HFF-Myc (cell line): Measurements from ENCODE around the gene DVL3.

ENCODE experiments used
- DNase-seq: peaks from one replicate; pipeline ENCODE4 v3.0.0-alpha.2; 2011; ENCODE audit warnings: low read depth; ENCODE audit errors: extremely low read depth
- H3K4me3 ChIP-seq: replicated peaks from 2 replicates; pipeline ENCODE4 v1.5.1; 2011; ENCODE audit warnings: low read depth, mild to moderate bottlenecking, control low read depth, low read length
- CTCF ChIP-seq: IDR thresholded peaks from 2 replicates; pipeline ENCODE4 v1.5.1; 2012; ENCODE audit warnings: mild to moderate bottlenecking, low read depth, low read length, control low read depth; ENCODE audit errors: missing control alignments

Gene DVL3

GRCh38 chr3:184203526-184203925 is 48.3 kb downstream of the DVL3 start:
- no peak overlapping the region for H3K4me3 ChIP-seq
- no peak for DNase-seq
- no peak for TF ChIP-seq CTCF

- TF ChIP-seq CTCF, result no peak
- no peak for DNase-seq
- H3K4me3 ChIP-seq, result no peak overlapping the region
Observed at GRCh38 chr3:184209146-184209923, 54.2 kb downstream of the DVL3 start.

GRCh38 chr3:184211297-184211696 is 56.1 kb downstream of the DVL3 start:
- no peak for DNase-seq
- H3K4me3 ChIP-seq, result no peak overlapping the region
- TF ChIP-seq CTCF, result no peak

GRCh38 chr3:184211718-184212117 is 56.5 kb downstream of the DVL3 start:
- no peak for TF ChIP-seq CTCF
- no peak for DNase-seq
- H3K4me3 ChIP-seq, result no peak overlapping the region

- H3K4me3 ChIP-seq, result no peak overlapping the region
- DNase-seq, result no peak
- TF ChIP-seq CTCF, result no peak
Observed at GRCh38 chr3:184218814-184219213, 63.6 kb downstream of the DVL3 start.

- no peak for DNase-seq
- no peak overlapping the region for H3K4me3 ChIP-seq
- TF ChIP-seq CTCF, result no peak
Observed at GRCh38 chr3:184222521-184222920, 67.3 kb downstream of the DVL3 start.
